Gastrocnemius medialis (tissue), 4 donors: ENCODE data around the gene CASTOR1. TPM values are rescaled to one million over a fixed set of nuclear protein-coding genes. Genes with fewer than 3 reads are reported as not detected.

ENCODE experiments used
- ATAC-seq, 2 donors: fragments of 150-250 bp; one replicate each; pipeline ENCODE4 v1.9.1; 2016
- DNase-seq, 2 donors: peaks; one replicate each; pipeline ENCODE4 v3.0.0-alpha.2; 2019
- H3K27ac ChIP-seq, 4 donors: fragments of 200-600 bp; sonication (generic); 1 replicate in 1 of 4; 2 replicates in 3 of 4; pipeline ENCODE4 v1.5.1; 2016 to 2018; ENCODE audit warnings: mild to moderate bottlenecking in 2 of 4, moderate library complexity in 1 of 4
- H3K27me3 ChIP-seq, 3 donors: fragments of 200-600 bp; sonication (generic) in 2 of 3; 1 replicate in 1 of 3; 2 replicates in 2 of 3; pipeline versions ENCODE4 v1.5.1 to v1.6.0; 2016 to 2019; ENCODE audit warnings: mild to moderate bottlenecking in 1 of 3, moderate library complexity in 1 of 3
- H3K36me3 ChIP-seq, 2 donors: fragments of 200-600 bp; sonication (generic) in 1 of 2; one replicate each; pipeline ENCODE4 v1.5.1; 2017 to 2018
- H3K4me1 ChIP-seq, 2 donors: fragments of 200-600 bp; sonication (generic) in 1 of 2; one replicate each; pipeline ENCODE4 v1.5.1; 2016 to 2017; ENCODE audit warnings: mild to moderate bottlenecking in 2 of 2
- H3K4me3 ChIP-seq, 4 donors: fragments of 200-600 bp; sonication (generic) in 3 of 4; 1 replicate in 1 of 4; 2 replicates in 3 of 4; pipeline ENCODE4 v1.5.1; 2016 to 2019; ENCODE audit warnings: mild to moderate bottlenecking in 2 of 4
- H3K9me3 ChIP-seq, 3 donors: fragments of 200-600 bp; sonication (generic) in 2 of 3; 1 replicate in 1 of 3; 2 replicates in 2 of 3; pipeline ENCODE4 v1.5.1; 2016 to 2019
- CTCF ChIP-seq, 5 experiments: fragments of 450-650 bp in 3 of 5; fragments of 200-600 bp in 2 of 5; sonication (generic) in 2 of 5; IDR thresholded peaks in 4 of 5; conservative IDR thresholded peaks in 1 of 5; 1 replicate in 4 of 5; 2 replicates in 1 of 5; pipeline ENCODE4 v1.5.1; 2016 to 2019; ENCODE audit warnings: antibody characterized with exemption in 5 of 5, mild to moderate bottlenecking in 3 of 5, moderate library complexity in 3 of 5
- POLR2A ChIP-seq, 2 donors: fragments of 450-650 bp; IDR thresholded peaks; one replicate each; pipeline ENCODE4 v1.6.1; 2017; ENCODE audit warnings: antibody characterized with exemption in 2 of 2, mild to moderate bottlenecking in 2 of 2, moderate library complexity in 2 of 2
- in situ Hi-C, 4 donors: fragments of 200-750 bp; cut with MboI; loops; one replicate each; pipeline versions ENCODE4 v1.15.0 to v1.8.0; 2017; ENCODE audit warnings: low sequenced_read_pairs in 4 of 4
- intact Hi-C: fragments of 100-400 bp; cut with DNase I; formaldehyde crosslinking; loops from one replicate; pipeline ENCODE4 v1.15.1; 2023; ENCODE audit warnings: low total_unique reads
- total RNA-seq, 4 donors: library from RNA; depleted of rRNA; stranded (reverse); fragments of >200 nt; gene quantifications; one replicate each; pipeline versions ENCODE4 v1.1.0 to v1.2.3, GENCODE V29; 2016

The CASTOR1 gene
- total RNA-seq, 4 donors from 2014 or later = 3.5 to 6.5 (median 5.6) TPM

- no peak overlapping the region for H3K4me3 ChIP-seq
- no peaks in the 10 kb centered on the region for H3K27me3 ChIP-seq
- no peak for TF ChIP-seq POLR2A (IDR thresholded peaks at IDR 0.05)
- TF ChIP-seq CTCF (IDR thresholded peaks at IDR 0.05 in 4 of 5, conservative IDR thresholded peaks at IDR 0.05 in 1 of 5) = no peak
- intact Hi-C loops (no loop called here), in situ Hi-C loops (no loop called here)
- ATAC-seq (no peak), DNase-seq (no peak)
- H3K36me3 ChIP-seq = no peaks in the 10 kb centered on the region
- H3K27ac ChIP-seq = peak overlapping the region; percentile 36 to 63 (median 47)
- H3K9me3 ChIP-seq = no peaks in the 10 kb centered on the region
- peaks cover 32 to 34% of the 10 kb centered on the region in 2 donors for H3K4me1 ChIP-seq
These were observed 32.2 kb upstream of the CASTOR1 start for GRCh38 chr22:30321461-30321860.

- Histone ChIP-seq H3K36me3 (no peaks in the 10 kb centered on the region), H3K27ac (peak overlapping the region in 2 of 4 donors; percentile 12 to 41), H3K27me3 (no peaks in the 10 kb centered on the region), H3K9me3 (no peaks in the 10 kb centered on the region), H3K4me1 (peaks cover 27 to 30% of the 10 kb centered on the region in 2 donors), H3K4me3 (no peak overlapping the region)
- no peak for ATAC-seq
- DNase-seq = no peak
- TF ChIP-seq POLR2A (IDR thresholded peaks at IDR 0.05) = no peak
- no peak for TF ChIP-seq CTCF (IDR thresholded peaks at IDR 0.05 in 4 of 5, conservative IDR thresholded peaks at IDR 0.05 in 1 of 5)
- in situ Hi-C loops (no loop called here), intact Hi-C loops (no loop called here)
These were observed 30.8 kb upstream of the CASTOR1 start for GRCh38 chr22:30320021-30320556.

- Histone ChIP-seq H3K4me3 (no peak overlapping the region), H3K27ac (peak overlapping the region in 3 of 4 donors; percentile 2 to 21 (median 12)), H3K9me3 (no peaks in the 10 kb centered on the region), H3K27me3 (no peaks in the 10 kb centered on the region), H3K4me1 (peaks cover 20 to 21% of the 10 kb centered on the region in 2 donors), H3K36me3 (no peaks in the 10 kb centered on the region)
- in situ Hi-C loops = no loop called here
- intact Hi-C loops = no loop called here
- TF ChIP-seq POLR2A (IDR thresholded peaks at IDR 0.05) (no peak), CTCF (IDR thresholded peaks at IDR 0.05 in 4 of 5, conservative IDR thresholded peaks at IDR 0.05 in 1 of 5) (no peak)
- ATAC-seq = no peak
- DNase-seq = no peak
These were observed 29.6 kb upstream of the CASTOR1 start for GRCh38 chr22:30318799-30319419.

- DNase-seq (no peak), ATAC-seq (no peak)
- H3K27ac ChIP-seq = no peak overlapping the region
- H3K4me1 ChIP-seq = peaks cover 16 to 19% of the 10 kb centered on the region in 2 donors
- H3K36me3 ChIP-seq = no peaks in the 10 kb centered on the region
- no peak overlapping the region for H3K4me3 ChIP-seq
- H3K27me3 ChIP-seq = no peaks in the 10 kb centered on the region
- no peak for TF ChIP-seq CTCF (IDR thresholded peaks at IDR 0.05 in 4 of 5, conservative IDR thresholded peaks at IDR 0.05 in 1 of 5)
- TF ChIP-seq POLR2A (IDR thresholded peaks at IDR 0.05) = no peak
- intact Hi-C loops = no loop called here
- no peaks in the 10 kb centered on the region for H3K9me3 ChIP-seq
- in situ Hi-C loops = no loop called here
These were observed 28.5 kb upstream of the CASTOR1 start for GRCh38 chr22:30317778-30318177.
